ENCODE measurements around the gene ZNF322. TPM values are rescaled to one million over a fixed set of nuclear protein-coding genes. Genes with fewer than 3 reads are reported as not detected.

The ZNF322 gene
- polyA plus RNA-seq, 1 of the 3 experiments (the other 2 are of a cell fraction), result 4.0 TPM

GRCh38 chr6:26595669-26596269, 63.8 kb downstream of the ZNF322 start (continued):
- no peak for TF ChIP-seq ZBTB33 (IDR thresholded peaks at IDR 0.05; ENCODE audit: borderline replicate concordance, low read depth)
- peak; percentile 42; the same call in 1 of the 2 replicates for TF ChIP-seq RCOR1 (IDR thresholded peaks at IDR 0.05; ENCODE audit: low read length)

GRCh38 chr6:26594730-26595632, 64.6 kb downstream of the ZNF322 start:
- Histone ChIP-seq H3K9me3 (no peaks in the 10 kb centered on the region), H3K4me1 (ENCODE audit: control insufficient read depth in 1 of 2, insufficient read depth in 2 of 2, low read depth in 1 of 2, low read length in 1 of 2) (peaks cover 5 to 15% of the 10 kb centered on the region in 2 experiments; a peak in 3 of 4 replicates), H3F3A (replicated peaks; ENCODE audit: insufficient read depth) (peaks cover 25% of the 10 kb centered on the region), H3K4me3 (ENCODE audit: low read depth in 2 of 2, low read length in 1 of 2) (peak overlapping the region; percentile 72 to 94), H3K4me2 (peak overlapping the region; percentile 91), H2AFZ (ENCODE audit: low read depth) (peak overlapping the region; percentile 88), H3K27ac (ENCODE audit: low read depth in 2 of 2, low read length in 1 of 2) (peak overlapping the region; percentile 89 to 90), H3K9me2 (no peaks in the 10 kb centered on the region), H3K36me3 (replicated peaks in 1 of 2; ENCODE audit: control insufficient read depth in 1 of 2, insufficient read depth in 2 of 2, low read length in 1 of 2) (peaks cover 17 to 21% of the 10 kb centered on the region in 2 experiments), H3K9ac (peak overlapping the region; percentile 22; the same call in 1 of the 2 replicates), H3K27me3 (ENCODE audit: insufficient read depth) (peaks cover 5% of the 10 kb centered on the region; the same call in 1 of the 2 replicates), H3K79me2 (ENCODE audit: insufficient read depth) (peaks cover 25% of the 10 kb centered on the region), H4K20me1 (ENCODE audit: insufficient read depth) (no peaks in the 10 kb centered on the region)
- 14% methylated on average over 23 of the region's 23 CpGs for WGBS (ENCODE audit: low lambda C conversion rate)
- TF ChIP-seq TEAD4 (IDR thresholded peaks at IDR 0.05; ENCODE audit: borderline replicate concordance, insufficient read depth) (peak; percentile 48; the same call in 1 of the 2 replicates), CHD2 (IDR thresholded peaks at IDR 0.05; ENCODE audit: low read length, partially characterized antibody) (no peak)
- peak; percentile 30 for DNase-seq
- POLR2A ChIA-PET, result interaction anchor here (0.6 to 1.2 kb wide), 4 partner anchors 18 to 58 kb away, joined by 3 to 8 read pairs (median 4); no protein-coding TSS in a partner anchor
- CTCF ChIA-PET, result interaction anchor here (0.6 to 7.9 kb wide), 36 partner anchors 9 to 561 kb away, joined by 3 to 183 read pairs (median 6); partner anchors contain the start of genes BTN2A2 and HMGN4

- Histone ChIP-seq H3K4me2 (no peak overlapping the region), H3K9me3 (no peaks in the 10 kb centered on the region), H3K9me2 (no peaks in the 10 kb centered on the region), H2AFZ (ENCODE audit: low read depth) (no peak overlapping the region), H3K9ac (no peak overlapping the region), H3K4me3 (ENCODE audit: low read depth in 2 of 2, low read length in 1 of 2) (no peak overlapping the region), H3K79me2 (ENCODE audit: insufficient read depth) (peaks cover 22% of the 10 kb centered on the region), H4K20me1 (ENCODE audit: insufficient read depth) (no peaks in the 10 kb centered on the region), H3K36me3 (replicated peaks in 1 of 2; ENCODE audit: control insufficient read depth in 1 of 2, insufficient read depth in 2 of 2, low read length in 1 of 2) (peaks cover 11 to 12% of the 10 kb centered on the region in 2 experiments), H3K27ac (ENCODE audit: low read depth in 2 of 2, low read length in 1 of 2) (no peak overlapping the region), H3K4me1 (ENCODE audit: control insufficient read depth in 1 of 2, insufficient read depth in 2 of 2, low read depth in 1 of 2, low read length in 1 of 2) (peaks cover 5 to 15% of the 10 kb centered on the region in 2 experiments; a peak in 3 of 4 replicates), H3K27me3 (ENCODE audit: insufficient read depth) (peaks cover 8% of the 10 kb centered on the region; the same call in 1 of the 2 replicates), H3F3A (replicated peaks; ENCODE audit: insufficient read depth) (peaks cover 22% of the 10 kb centered on the region)
- no peak for DNase-seq
- ChIA-PET CTCF (interaction anchor here (1.5 to 7.9 kb wide), 5 partner anchors 17 to 533 kb away, joined by 6 to 183 read pairs (median 25); no protein-coding TSS in a partner anchor), POLR2A (no interaction called here)
- 48% methylated on average over 6 of the region's 6 CpGs for WGBS (ENCODE audit: low lambda C conversion rate)
- no peak for TF ChIP-seq USF2 (IDR thresholded peaks at IDR 0.05; ENCODE audit: borderline replicate concordance, low read depth, low read length)
- TF ChIP-seq POLR2AphosphoS5 (IDR thresholded peaks at IDR 0.05; ENCODE audit: low read depth, low read length), result no peak
- no peak for TF ChIP-seq SIN3A (IDR thresholded peaks at IDR 0.05; ENCODE audit: borderline replicate concordance, low read depth, low read length)
- TF ChIP-seq MEF2A (IDR thresholded peaks at IDR 0.05; ENCODE audit: borderline replicate concordance, low read depth), result no peak
- TF ChIP-seq EZH2phosphoT487 (IDR thresholded peaks at IDR 0.05; ENCODE audit: borderline replicate concordance, low read depth), result no peak
- TF ChIP-seq ZBTB33 (IDR thresholded peaks at IDR 0.05; ENCODE audit: borderline replicate concordance, low read depth), result no peak
- no peak for TF ChIP-seq MXI1 (IDR thresholded peaks at IDR 0.05; ENCODE audit: low read depth, low read length)
- no peak for TF ChIP-seq RXRA (IDR thresholded peaks at IDR 0.05; ENCODE audit: borderline replicate concordance, low read depth)
Observed at GRCh38 chr6:26594131-26594498, 65.4 kb downstream of the ZNF322 start.
